GM19397 (cell line): Measurements from ENCODE around the gene ALOX15B.
"Not testable (repeated sequence)": the region's sequence is repeated elsewhere in the genome, so short reads cannot be mapped to it uniquely, and the experiment has no call there.

Experiments used
- ATAC-seq: cut with Tn5 transposase; IDR thresholded peaks from one replicate; pipeline ENCODE4 v1.9.1; 2021; ENCODE audit warnings: mild to moderate bottlenecking, moderate library complexity; ENCODE audit not compliant: unreplicated experiment

ALOX15B gene

GRCh38 chr17:8060274-8060673 lies 21.4 kb downstream of the ALOX15B start:
- ATAC-seq: no peak

GRCh38 chr17:8061851-8062250 lies 23.0 kb downstream of the ALOX15B start:
- not testable (repeated sequence) for ATAC-seq

- ATAC-seq: no peak
These were observed 23.6 kb downstream of the ALOX15B start for GRCh38 chr17:8062435-8062806.

- no peak for ATAC-seq
These were observed 24.1 kb downstream of the ALOX15B start for GRCh38 chr17:8062807-8063483.

- ATAC-seq: no peak
These were observed 25.1 kb downstream of the ALOX15B start for GRCh38 chr17:8063761-8064534.

- ATAC-seq: no peak
These were observed 25.7 kb downstream of the ALOX15B start for GRCh38 chr17:8064561-8065019.

- ATAC-seq: no peak
These were observed 28.2 kb downstream of the ALOX15B start for GRCh38 chr17:8066841-8067775.

- no peak for ATAC-seq
These were observed 28.9 kb downstream of the ALOX15B start for GRCh38 chr17:8067806-8068205.

GRCh38 chr17:8068736-8069586 lies 30.1 kb downstream of the ALOX15B start:
- ATAC-seq: no peak

- ATAC-seq: no peak
These were observed 30.7 kb downstream of the ALOX15B start for GRCh38 chr17:8069587-8069860.

- no peak for ATAC-seq
These were observed 32.6 kb downstream of the ALOX15B start for GRCh38 chr17:8071496-8071895.

- ATAC-seq: no peak
These were observed 33.5 kb downstream of the ALOX15B start for GRCh38 chr17:8072341-8072728.

GRCh38 chr17:8072729-8073461 lies 34.0 kb downstream of the ALOX15B start:
- no peak for ATAC-seq

- ATAC-seq: no peak
These were observed 35.0 kb downstream of the ALOX15B start for GRCh38 chr17:8073627-8074484.

GRCh38 chr17:8074554-8074953 lies 35.7 kb downstream of the ALOX15B start:
- ATAC-seq: no peak

GRCh38 chr17:8075081-8075480 lies 36.2 kb downstream of the ALOX15B start:
- ATAC-seq: no peak

- ATAC-seq: no peak
These were observed 36.9 kb downstream of the ALOX15B start for GRCh38 chr17:8075574-8076342.
